Measurements from ENCODE around the gene LHX3.

Gene LHX3

DNA sequence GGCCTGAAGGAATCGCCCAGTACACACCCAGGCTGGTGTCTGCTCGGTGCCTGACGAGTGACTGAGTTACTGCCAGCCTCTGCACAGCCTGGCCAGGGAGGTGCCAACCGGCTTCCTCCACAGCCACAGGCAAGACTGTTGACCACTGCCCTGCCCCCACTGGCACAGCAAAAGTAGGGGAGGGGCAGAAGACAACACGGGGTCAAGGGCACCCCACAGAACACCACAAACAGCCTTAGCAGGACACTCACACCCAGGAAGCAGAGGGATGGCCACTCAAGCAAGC, 722 bp upstream of the LHX3 start:
- DNase-seq, result no peak

- DNase-seq, result no peak
Measured at GRCh38 chr9:136204145-136204805, 653 bp downstream of the LHX3 start.

DNA sequence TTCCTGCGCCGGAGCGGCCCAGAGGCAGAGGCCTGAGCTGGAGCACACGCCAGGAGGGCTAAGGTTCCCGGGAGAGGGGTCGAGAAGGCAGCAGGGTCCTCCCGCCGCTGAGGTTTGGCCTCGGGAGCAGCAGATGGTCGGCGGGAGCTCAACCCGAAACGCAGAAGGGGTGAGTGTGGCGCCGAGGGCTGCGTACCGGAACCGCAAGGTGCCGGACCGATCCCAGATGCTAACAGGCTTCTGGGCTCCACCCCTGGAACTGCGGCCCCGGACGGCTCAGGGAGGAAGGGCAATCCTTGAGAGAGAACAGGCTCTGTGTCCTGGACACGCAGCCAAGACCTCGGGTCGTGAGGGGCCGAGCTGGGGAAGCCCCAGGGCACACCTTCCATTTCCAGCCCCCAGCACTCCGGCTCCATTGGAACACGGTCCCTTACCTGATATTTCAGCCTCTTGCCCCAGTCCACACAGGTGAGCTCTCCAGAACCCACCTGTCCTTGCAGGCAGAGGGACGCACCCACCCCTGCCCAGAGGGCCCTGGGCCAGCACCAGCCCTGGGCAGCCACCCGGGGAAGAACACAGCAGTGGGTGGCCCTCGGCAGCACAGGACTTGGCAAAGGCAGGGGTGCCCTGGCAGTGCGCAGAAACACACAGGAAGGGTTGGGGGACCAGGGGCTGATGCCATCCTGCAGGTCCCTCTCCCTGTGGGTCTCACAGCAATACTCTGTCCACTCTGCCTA, 1.4 kb downstream of the LHX3 start:
- DNase-seq, result no peak

- no peak for DNase-seq
Measured at GRCh38 chr9:136202454-136203407, 2.2 kb downstream of the LHX3 start.

- no peak for DNase-seq
Measured at GRCh38 chr9:136201609-136202453, 3.1 kb downstream of the LHX3 start.

- DNase-seq, result no peak
Measured at GRCh38 chr9:136201174-136201573, 3.8 kb downstream of the LHX3 start.

GRCh38 chr9:136200424-136200823, 4.5 kb downstream of the LHX3 start:
- DNase-seq, result no peak

DNA sequence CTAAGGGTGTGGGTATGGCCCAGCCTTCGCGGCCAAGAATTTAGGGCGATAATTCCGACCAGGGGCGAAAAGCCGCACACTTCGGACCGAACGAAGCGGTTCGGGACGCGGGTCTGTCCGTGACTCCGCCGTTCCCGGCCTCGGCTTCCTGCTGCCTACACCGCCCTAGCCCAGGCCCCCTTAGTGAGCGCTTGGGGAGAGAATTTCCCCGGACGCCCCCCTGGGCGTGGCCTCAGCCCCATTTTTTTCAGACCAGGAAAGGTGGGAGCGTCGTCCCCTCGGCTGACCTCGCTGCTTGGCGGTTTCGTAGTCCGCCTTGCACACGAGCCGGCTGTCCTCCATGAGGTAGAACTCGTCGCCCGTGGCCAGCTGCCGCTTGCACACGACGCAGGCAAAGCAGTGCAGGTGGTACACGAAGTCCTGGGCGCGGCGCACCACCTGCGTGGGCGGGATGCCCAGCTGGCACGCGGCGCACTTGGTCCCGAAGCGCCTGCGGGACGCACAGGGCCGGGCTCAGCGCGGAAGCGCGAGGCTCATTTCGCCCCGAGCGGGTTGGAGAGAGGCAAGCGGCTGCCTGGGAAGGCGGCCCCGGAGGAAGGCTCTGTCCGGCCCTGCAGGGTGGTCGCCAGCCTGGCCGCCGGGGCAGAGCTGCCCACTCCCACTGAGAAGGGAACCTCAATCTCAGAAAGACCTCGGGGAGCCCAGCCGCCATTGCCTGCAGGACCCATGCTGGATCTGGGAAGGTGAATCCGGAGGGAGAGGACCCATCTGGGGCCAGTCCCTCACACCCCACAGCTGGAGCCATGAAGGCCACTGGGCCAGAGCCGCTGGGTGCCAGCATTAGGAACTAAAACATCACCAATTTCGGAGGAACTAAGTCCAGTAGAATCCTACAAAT, 5.3 kb downstream of the LHX3 start:
- no peak for DNase-seq

GRCh38 chr9:136198605-136199083, 6.3 kb downstream of the LHX3 start:
- DNase-seq, result no peak

DNA sequence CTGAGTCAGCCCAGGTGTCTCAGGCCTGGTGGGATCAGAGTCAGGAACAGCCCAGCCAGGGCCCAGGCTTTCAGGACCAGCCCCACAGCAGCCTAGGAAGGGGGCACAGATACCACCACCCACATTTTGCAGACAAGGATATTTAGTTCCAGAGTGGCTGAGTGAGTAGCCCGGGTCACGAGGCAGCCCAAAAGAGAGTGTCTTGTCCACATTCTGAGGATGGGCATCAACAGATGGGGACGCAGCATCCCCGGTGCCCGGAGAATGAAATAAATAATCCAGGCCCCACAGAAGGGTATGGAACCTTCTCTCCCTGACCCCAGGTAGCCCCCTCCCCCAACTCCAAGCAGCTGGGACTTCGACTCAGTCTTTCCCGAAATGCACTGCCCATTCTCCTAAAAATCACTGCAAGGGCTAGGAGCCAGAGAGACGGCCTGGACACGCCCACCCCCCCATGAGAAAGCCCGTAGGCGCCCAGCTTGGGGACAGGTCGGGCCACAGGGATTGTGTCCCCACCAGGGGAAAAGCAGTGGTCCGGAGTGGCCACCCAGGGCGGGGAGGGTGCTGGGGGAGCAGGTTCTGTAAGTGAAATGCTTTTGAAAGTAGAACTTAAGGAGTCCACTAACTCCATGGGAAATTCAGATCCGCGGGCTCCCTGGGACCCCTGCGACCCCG, 6.9 kb downstream of the LHX3 start:
- DNase-seq, result no peak

GRCh38 chr9:136197084-136197875, 7.6 kb downstream of the LHX3 start:
- no peak for DNase-seq

- peak; percentile 53 for DNase-seq
Measured at GRCh38 chr9:136196404-136197083, 8.4 kb downstream of the LHX3 start.

GRCh38 chr9:136194540-136194939, 10.4 kb downstream of the LHX3 start:
- no peak for DNase-seq

DNA sequence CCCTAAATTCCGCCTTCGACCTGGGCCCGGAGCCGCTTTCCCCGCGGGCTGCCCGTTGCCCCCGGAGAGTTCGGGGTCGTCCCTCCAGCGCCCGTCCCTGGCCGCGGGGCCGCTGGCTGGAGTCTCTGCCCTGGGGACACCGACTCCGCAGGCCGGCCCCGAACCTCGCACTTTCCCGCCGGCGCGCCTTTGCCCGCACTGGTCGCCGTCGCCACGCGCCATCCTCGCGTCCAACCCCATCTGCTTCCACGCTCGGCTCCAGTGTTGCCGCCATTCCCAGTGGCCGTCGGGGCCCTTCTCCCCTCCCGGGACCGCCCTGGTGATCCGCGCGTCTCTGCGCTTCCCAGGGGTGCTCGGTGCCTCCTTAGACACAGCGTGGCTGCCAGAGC, 11.0 kb downstream of the LHX3 start:
- no peak for DNase-seq

- no peak for DNase-seq
Measured at GRCh38 chr9:136193127-136193890, 11.6 kb downstream of the LHX3 start.

DNA sequence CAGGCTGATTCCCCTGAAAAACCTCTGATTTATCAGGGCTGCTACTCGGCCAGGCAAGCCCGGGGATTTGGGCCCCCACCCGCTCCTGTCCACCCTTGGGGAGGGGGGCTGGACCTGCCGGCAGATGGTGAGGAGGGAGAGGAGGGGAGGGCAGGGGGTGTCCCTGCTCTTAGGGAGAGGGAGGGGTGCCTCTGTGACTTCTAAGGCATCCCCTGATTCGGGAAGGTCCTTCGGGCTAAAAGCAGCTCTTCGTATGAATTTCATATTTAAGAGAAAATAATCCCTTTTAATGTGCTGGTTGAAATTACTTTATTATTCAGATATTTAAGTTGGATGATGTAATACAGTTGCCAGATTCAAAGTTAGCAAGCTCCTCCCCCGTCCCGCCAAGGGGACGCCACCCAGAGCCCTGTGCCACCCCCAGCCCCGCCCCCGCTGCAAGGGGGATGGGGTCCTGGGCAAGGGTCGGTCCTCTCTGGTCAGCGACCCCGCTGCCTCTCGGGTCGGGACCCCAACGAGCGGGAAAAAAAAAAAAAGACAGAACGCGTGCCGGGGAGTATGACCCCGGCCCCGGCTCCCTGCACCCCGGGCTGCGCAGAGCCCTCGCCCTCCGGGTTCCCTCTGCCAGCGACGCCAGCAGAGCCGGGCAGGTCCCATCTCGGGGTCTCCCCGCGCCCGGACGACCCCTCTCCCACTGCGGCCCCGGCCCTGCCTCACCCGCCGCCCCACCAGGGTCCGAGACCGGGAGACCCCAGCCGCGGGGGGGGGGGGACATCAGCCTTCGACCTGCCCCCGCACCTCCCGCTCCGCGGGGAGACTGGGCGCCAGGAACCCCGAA, 12.4 kb downstream of the LHX3 start:
- DNase-seq, result no peak

GRCh38 chr9:136191960-136192286, 13.0 kb downstream of the LHX3 start:
- no peak for DNase-seq

All from NCI-H1436 (cell line).